Measurements from ENCODE around the gene LAMA2. TPM values are rescaled to one million over a fixed set of nuclear protein-coding genes. Genes with fewer than 3 reads are reported as not detected.

Gene LAMA2
- polyA plus RNA-seq, 1 donor from 2014 or later = 2.5 TPM

GRCh38 chr6:128930321-128930720 is 47.4 kb downstream of the LAMA2 start:
- Histone ChIP-seq H3K27ac (ENCODE audit: low read length) (no peak overlapping the region), H4K20me1 (ENCODE audit: insufficient read depth) (no peaks in the 10 kb centered on the region), H3K79me2 (replicated peaks; ENCODE audit: insufficient read depth, low read length) (no peaks in the 10 kb centered on the region), H2AFZ (ENCODE audit: low read depth, low read length) (no peak overlapping the region), H3K27me3 (ENCODE audit: insufficient read depth, low read depth, low read length) (no peaks in the 10 kb centered on the region), H3K9me2 (ENCODE audit: insufficient read depth, low read length) (no peaks in the 10 kb centered on the region), H3K4me3 (ENCODE audit: low read length) (no peak overlapping the region), H3K4me2 (ENCODE audit: low read length) (no peak overlapping the region), H3K9ac (ENCODE audit: low read length) (no peak overlapping the region), H3F3A (ENCODE audit: insufficient read depth, low read length, poor library complexity, severe bottlenecking) (no peaks in the 10 kb centered on the region), H3K36me3 (ENCODE audit: insufficient read depth, low read length) (no peaks in the 10 kb centered on the region), H3K9me3 (ENCODE audit: low read length) (no peaks in the 10 kb centered on the region)
- no peak for TF ChIP-seq CTCF (IDR thresholded peaks at IDR 0.05; ENCODE audit: poor library complexity, severe bottlenecking)
- TF ChIP-seq REST (IDR thresholded peaks at IDR 0.05; ENCODE audit: borderline replicate concordance) = no peak
- TF ChIP-seq TAF1 (IDR thresholded peaks at IDR 0.05; ENCODE audit: low read depth) = no peak

DNA sequence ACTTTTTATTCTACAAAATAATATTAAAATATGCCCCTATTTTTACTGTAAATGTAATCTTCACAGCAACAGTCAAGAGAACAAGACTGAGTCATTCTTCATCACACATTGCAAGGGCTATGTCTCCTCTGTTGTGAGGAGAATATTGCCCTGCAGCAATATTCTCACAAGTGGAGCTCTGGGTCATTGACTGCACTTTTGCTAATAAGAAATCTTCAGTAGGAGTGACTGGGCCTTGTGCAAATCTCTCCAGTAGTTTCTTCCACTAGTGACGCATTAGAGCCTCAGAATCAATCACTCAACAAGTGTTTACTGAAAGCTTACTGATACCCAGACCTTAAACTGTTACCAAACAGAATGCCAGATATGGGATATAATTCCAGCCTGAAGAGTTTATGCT is 49.1 kb downstream of the LAMA2 start:
- Histone ChIP-seq H4K20me1 (ENCODE audit: insufficient read depth) (no peaks in the 10 kb centered on the region), H3K36me3 (ENCODE audit: insufficient read depth, low read length) (no peaks in the 10 kb centered on the region)
- TF ChIP-seq POLR2AphosphoS5 (IDR thresholded peaks at IDR 0.05) = no peak
- TF ChIP-seq CTCF (IDR thresholded peaks at IDR 0.05; ENCODE audit: poor library complexity, severe bottlenecking) = no peak
- no peak for TF ChIP-seq REST (IDR thresholded peaks at IDR 0.05; ENCODE audit: borderline replicate concordance)
- TF ChIP-seq EZH2 (IDR thresholded peaks at IDR 0.05; ENCODE audit: borderline replicate concordance, insufficient read depth, low read length, poor library complexity, severe bottlenecking) = no peak
- TF ChIP-seq MXI1 (conservative IDR thresholded peaks at IDR 0.05; ENCODE audit: poor library complexity, severe bottlenecking) = no peak
- TF ChIP-seq RAD21 (conservative IDR thresholded peaks at IDR 0.05) = no peak
- no peak for TF ChIP-seq TAF1 (IDR thresholded peaks at IDR 0.05; ENCODE audit: low read depth)
- no peak for TF ChIP-seq EP300 (conservative IDR thresholded peaks at IDR 0.05; ENCODE audit: poor library complexity, severe bottlenecking)
- no peak for TF ChIP-seq SMC3 (conservative IDR thresholded peaks at IDR 0.05; ENCODE audit: poor library complexity)

More for the DNA sequence above, 49.1 kb downstream of the LAMA2 start:
- no peaks in the 10 kb centered on the region for H3K27me3 ChIP-seq (ENCODE audit: insufficient read depth, low read depth, low read length)
- H3K9ac ChIP-seq (ENCODE audit: low read length) = no peak overlapping the region
- no peak overlapping the region for H3K4me2 ChIP-seq (ENCODE audit: low read length)
- no peaks in the 10 kb centered on the region for H3K9me3 ChIP-seq (ENCODE audit: low read length)
- H2AFZ ChIP-seq (ENCODE audit: low read depth, low read length) = no peak overlapping the region
- no peak overlapping the region for H3K27ac ChIP-seq (ENCODE audit: low read length)
- no peaks in the 10 kb centered on the region for H3K9me2 ChIP-seq (ENCODE audit: insufficient read depth, low read length)
- no peaks in the 10 kb centered on the region for H3K79me2 ChIP-seq (replicated peaks; ENCODE audit: insufficient read depth, low read length)
- no peaks in the 10 kb centered on the region for H3F3A ChIP-seq (ENCODE audit: insufficient read depth, low read length, poor library complexity, severe bottlenecking)
- H3K4me3 ChIP-seq (ENCODE audit: low read length) = no peak overlapping the region
